Body of pancreas (tissue), 4 donors: ENCODE data around the gene CYP1B1.

ENCODE experiments used
- CTCF ChIP-seq, 7 experiments: fragments of 450-650 bp in 4 of 7; fragments of 200-600 bp in 3 of 7; sonication (generic) in 3 of 7; IDR thresholded peaks; one replicate each; pipeline ENCODE4 v1.5.1; 2016 to 2019; ENCODE audit warnings: antibody characterized with exemption in 7 of 7
- POLR2A ChIP-seq, 3 donors: fragments of 450-650 bp; IDR thresholded peaks; one replicate each; pipeline ENCODE4 v1.6.1; 2016; ENCODE audit warnings: antibody characterized with exemption in 3 of 3, mild to moderate bottlenecking in 2 of 3

DNA sequence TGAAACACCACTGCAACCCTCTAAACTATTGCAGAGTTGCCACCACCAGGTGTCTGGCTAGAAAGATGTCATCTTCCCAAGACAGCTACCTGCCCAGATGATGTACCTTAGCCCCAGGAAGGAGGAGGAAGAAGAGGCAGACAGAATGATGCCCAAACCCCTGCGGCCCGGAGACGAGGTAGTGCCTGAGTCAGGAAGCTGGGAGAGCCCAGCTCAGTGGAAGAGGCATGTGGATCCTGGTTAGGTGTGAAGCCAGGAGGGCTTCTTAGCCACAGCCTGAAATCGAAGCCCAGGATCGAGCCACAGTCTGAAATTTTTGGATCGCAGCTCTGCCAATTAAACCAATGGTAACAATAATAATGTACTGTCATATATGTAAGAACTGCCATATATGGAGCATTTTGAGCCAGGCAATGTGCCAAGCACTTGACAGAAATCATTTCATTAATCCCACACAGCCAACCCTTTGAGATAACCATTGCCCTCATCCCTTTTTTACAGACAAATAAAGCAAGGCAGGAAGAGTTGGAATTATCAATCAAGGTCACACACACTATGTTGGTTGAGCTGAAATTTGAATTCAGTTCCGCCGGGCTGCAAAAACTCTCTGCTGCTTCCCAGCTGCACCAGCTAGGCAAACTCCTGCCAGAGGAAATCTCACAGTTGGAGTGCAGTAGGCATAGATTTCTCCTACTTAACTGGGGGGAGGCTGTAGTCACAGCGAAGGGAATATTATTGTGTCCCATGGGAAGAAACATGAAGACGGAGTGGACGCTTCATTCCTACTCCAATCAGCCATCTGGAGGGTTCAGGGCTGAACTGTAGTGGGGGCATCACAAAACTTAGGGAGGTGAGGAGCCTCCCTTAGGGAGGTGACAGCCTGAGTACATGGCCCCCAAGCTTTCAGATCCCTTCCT lies 19.4 kb upstream of the CYP1B1 start:
- TF ChIP-seq CTCF (IDR thresholded peaks at IDR 0.05) (no peak), POLR2A (IDR thresholded peaks at IDR 0.05) (no peak)
